ENCODE data around the gene KRAS.

Gene KRAS

DNA sequence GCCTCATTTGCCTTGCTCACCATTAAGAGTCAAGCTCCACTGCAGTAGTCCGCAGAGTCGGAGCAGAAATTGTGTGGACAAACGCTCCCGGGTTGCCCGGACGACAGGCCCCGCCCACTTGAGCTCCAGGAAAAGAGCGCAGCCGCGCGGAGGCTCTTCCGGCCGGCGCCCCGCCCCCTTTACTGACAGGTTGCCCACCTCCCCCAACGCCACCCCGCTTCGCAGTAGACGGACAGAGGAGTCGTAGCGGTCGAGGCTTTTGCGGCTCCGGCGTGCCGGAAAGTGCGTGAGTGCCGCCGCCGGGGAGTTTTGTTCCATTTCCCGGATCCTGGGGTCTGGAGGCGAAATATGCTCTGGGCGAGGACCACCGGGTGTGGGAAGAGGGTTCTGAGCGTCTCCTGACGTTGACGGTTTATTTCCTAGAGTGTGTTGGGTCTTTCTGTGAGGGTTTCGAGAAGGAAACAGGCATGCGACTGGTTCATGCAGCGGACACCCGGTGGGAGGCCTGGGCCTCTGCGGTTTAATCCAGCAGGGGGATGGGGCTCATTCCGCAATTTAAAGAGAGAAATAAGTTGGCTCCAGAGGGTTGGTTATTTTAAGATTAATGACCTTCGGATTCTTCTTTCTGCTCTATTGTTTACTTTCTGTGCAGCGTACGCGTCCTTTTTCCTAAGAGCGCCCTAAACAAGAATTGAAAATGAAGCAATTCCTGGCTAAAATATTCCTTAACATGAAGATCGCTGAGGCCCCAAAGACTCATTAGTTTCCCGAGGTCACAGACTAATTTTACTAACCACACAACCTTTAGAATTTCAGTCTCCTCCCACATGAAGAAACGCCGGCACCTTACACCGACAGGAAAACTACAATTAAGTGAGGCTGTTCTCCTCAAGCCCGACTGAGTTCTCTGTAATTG is 55.4 kb downstream of the KRAS start, which contains the start of the genes DNAI7 and ETFRF1:
TSS of gene DNAI7 (minus strand) at position 105 of the 916 bp plus-strand sequence. CDS start at position 23, 82 bp downstream.
TSS of gene ETFRF1 (plus strand) at position 182 of the 916 bp plus-strand sequence. CDS start 8,720 bp downstream, outside the sequence.
- DNase-seq (ENCODE audit: low read depth in 2 of 2), result peak; percentile 84 to 93

DNA sequence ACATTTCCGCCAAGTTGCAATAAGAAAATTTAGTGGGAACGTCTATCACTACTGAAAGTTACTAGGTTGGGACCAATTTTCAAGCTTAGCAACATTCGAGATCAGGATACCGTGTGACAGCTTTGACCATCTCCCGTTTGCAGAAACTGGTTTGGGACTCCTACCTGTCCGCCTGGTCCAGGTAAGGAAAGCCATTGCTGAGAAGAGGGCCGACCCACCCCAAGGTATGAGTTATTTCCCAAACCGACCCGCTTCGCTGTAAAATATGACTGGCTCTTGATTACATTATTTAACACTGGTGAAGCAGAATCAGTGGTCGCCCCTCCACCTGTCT is 56.0 kb downstream of the KRAS start:
- no peak for DNase-seq (ENCODE audit: low read depth in 2 of 2)

- no peak for DNase-seq (ENCODE audit: low read depth in 2 of 2)
Measured at GRCh38 chr12:25194214-25194613, 56.5 kb downstream of the KRAS start.

- no peak for DNase-seq (ENCODE audit: low read depth in 2 of 2)
Measured at GRCh38 chr12:25190793-25191192, 59.9 kb downstream of the KRAS start.

- no peak for DNase-seq (ENCODE audit: low read depth in 2 of 2)
Measured at GRCh38 chr12:25189656-25190055, 61.1 kb downstream of the KRAS start.

GRCh38 chr12:25187781-25188180 is 62.9 kb downstream of the KRAS start:
- DNase-seq (ENCODE audit: low read depth in 2 of 2), result no peak

GRCh38 chr12:25186788-25187402 is 63.8 kb downstream of the KRAS start:
- no peak for DNase-seq (ENCODE audit: low read depth in 2 of 2)

- no peak for DNase-seq (ENCODE audit: low read depth in 2 of 2)
Measured at GRCh38 chr12:25186038-25186787, 64.5 kb downstream of the KRAS start.

GRCh38 chr12:25184132-25184531 is 66.6 kb downstream of the KRAS start:
- DNase-seq (ENCODE audit: low read depth in 2 of 2), result no peak

- no peak for DNase-seq (ENCODE audit: low read depth in 2 of 2)
Measured at GRCh38 chr12:25182765-25183164, 68.0 kb downstream of the KRAS start.

GRCh38 chr12:25162866-25163265 is 87.9 kb downstream of the KRAS start:
- no peak for DNase-seq (ENCODE audit: low read depth in 2 of 2)

DNA sequence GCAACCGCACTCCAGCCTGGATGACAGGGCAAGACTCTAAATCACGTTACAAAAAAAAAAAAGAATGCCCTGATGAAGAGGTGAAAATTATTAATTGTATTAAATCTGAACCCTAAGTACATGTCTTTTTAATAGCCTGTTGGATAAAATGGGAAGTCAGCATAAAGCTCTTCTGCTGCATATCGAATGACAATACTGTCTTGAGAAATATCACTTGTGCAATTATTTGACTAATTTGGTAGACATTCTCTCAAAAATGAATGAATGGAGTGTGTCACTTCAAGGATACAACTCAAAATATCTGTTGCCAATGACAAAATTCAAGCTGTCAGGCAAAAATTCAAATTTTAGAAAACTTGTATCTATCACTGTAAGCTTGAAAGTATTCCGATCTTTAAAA is 94.7 kb downstream of the KRAS start:
- no peak for DNase-seq (ENCODE audit: low read depth in 2 of 2)

- DNase-seq (ENCODE audit: low read depth in 2 of 2), result no peak
Measured at GRCh38 chr12:25155022-25155576, 95.6 kb downstream of the KRAS start.
